Colonic mucosa (tissue), 4 donors: ENCODE data around the gene ATG16L1. TPM values are rescaled to one million over a fixed set of nuclear protein-coding genes. Genes with fewer than 3 reads are reported as not detected.

Source experiments
- DNase-seq: peaks from one replicate; pipeline ENCODE4 v3.0.0-alpha.2; 2020
- H3K27ac ChIP-seq: fragments of 200-600 bp; one replicate; pipeline ENCODE4 v1.8.0; 2021
- H3K27me3 ChIP-seq: fragments of 200-600 bp; one replicate; pipeline ENCODE4 v1.8.0; 2021
- H3K36me3 ChIP-seq: fragments of 200-600 bp; one replicate; pipeline ENCODE4 v1.8.0; 2021
- H3K4me1 ChIP-seq: fragments of 200-600 bp; one replicate; pipeline ENCODE4 v1.8.0; 2021; ENCODE audit warnings: mild to moderate bottlenecking
- H3K4me3 ChIP-seq: fragments of 200-600 bp; one replicate; pipeline ENCODE4 v1.8.0; 2021
- H3K9ac ChIP-seq, 2 donors: one replicate each; pipeline ENCODE4 v1.7.0; 2013; ENCODE audit warnings: control low read depth in 2 of 2, low read depth in 2 of 2, low read length in 2 of 2
- H3K9me3 ChIP-seq: fragments of 200-600 bp; one replicate; pipeline ENCODE4 v1.8.0; 2021
- intact Hi-C: fragments of 100-400 bp; cut with DNase I; formaldehyde crosslinking; loops from one replicate; pipeline ENCODE4 v1.14.1; 2022
- total RNA-seq, 2 donors: library from RNA; stranded (reverse); fragmentation: NEBNext Ultra II Directional in 1 of 2; extraction: Animal tissue kit (Norgen Biotek cat#: 25700) in 1 of 2; gene quantifications; one replicate each; pipeline ENCODE4 v1.2.1, GENCODE V29; 2021
- TF ChIP-seq, protein P1 (sequence below): fragments of 200-600 bp; IDR thresholded peaks from one replicate; pipeline ENCODE4 v1.8.0; 2022; ENCODE audit warnings: antibody characterized with exemption, mild to moderate bottlenecking
- donor health status: healthy.
- donor health status: DM: no; HTN: no; CAD: no.
- donor health status: DM: no; HTN: no; CAD: no.

Gene ATG16L1
- total RNA-seq, 2 donors from 2014 or later = 32.1 to 36.3 TPM

DNA sequence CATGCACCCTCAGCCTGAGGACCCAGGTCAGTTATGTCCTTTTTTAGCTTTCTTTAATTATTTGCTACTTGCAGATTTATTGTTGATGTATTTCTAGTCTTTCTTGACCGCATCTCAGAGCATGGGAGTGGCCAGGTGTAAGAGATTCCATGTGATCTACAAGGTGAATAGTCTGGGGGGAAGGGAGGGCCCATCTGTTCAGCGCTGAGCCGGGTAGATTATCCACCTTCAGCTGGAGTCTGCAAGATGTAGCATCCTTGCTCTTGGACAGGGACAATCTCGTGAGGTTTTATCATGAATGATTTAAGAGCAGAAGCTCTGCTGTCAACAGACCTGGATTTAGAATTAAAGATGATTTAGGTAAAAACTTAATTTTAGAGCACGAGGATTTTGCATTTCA, 90.8 kb downstream of the ATG16L1 start:
- H3K27me3 ChIP-seq = no peaks in the 10 kb centered on the region
- no peak for DNase-seq
- H3K9ac ChIP-seq = no peak overlapping the region
- no peak overlapping the region for H3K4me3 ChIP-seq
- no peak overlapping the region for H3K27ac ChIP-seq
- no peaks in the 10 kb centered on the region for H3K9me3 ChIP-seq
- TF ChIP-seq, protein P1, sequence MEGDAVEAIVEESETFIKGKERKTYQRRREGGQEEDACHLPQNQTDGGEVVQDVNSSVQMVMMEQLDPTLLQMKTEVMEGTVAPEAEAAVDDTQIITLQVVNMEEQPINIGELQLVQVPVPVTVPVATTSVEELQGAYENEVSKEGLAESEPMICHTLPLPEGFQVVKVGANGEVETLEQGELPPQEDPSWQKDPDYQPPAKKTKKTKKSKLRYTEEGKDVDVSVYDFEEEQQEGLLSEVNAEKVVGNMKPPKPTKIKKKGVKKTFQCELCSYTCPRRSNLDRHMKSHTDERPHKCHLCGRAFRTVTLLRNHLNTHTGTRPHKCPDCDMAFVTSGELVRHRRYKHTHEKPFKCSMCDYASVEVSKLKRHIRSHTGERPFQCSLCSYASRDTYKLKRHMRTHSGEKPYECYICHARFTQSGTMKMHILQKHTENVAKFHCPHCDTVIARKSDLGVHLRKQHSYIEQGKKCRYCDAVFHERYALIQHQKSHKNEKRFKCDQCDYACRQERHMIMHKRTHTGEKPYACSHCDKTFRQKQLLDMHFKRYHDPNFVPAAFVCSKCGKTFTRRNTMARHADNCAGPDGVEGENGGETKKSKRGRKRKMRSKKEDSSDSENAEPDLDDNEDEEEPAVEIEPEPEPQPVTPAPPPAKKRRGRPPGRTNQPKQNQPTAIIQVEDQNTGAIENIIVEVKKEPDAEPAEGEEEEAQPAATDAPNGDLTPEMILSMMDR = no peak
- no peaks in the 10 kb centered on the region for H3K36me3 ChIP-seq
- intact Hi-C loops = no loop called here
- no peaks in the 10 kb centered on the region for H3K4me1 ChIP-seq

DNA sequence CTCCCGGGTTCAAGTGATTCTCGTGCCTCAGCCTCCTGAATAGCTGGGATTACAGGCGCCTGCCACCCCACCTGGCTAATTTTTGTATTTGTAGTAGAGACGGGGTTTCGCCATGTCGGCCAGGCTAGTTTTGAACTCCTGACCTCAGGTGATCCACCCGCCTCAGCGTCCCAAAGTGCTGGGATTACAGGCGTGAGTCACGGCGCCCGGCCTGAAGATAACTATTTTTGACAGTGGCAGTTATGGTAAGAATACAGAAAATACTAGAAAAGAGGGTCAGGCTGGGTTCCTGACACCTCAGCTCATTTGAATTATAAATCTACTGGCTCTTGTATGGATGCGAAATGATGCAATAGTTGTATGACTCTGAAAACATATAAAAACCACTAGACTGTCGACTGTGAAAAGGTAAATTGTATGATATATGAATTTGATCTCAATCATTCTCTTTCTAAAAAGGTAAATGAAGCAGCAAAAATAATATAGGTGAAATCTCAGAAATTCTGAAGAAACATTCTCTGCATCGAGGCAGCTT, 91.8 kb downstream of the ATG16L1 start:
- no peaks in the 10 kb centered on the region for H3K4me1 ChIP-seq
- no peaks in the 10 kb centered on the region for H3K27me3 ChIP-seq
- no peak overlapping the region for H3K4me3 ChIP-seq
- no peaks in the 10 kb centered on the region for H3K36me3 ChIP-seq
- TF ChIP-seq, protein P1 = no peak
- intact Hi-C loops = no loop called here
- H3K27ac ChIP-seq = no peak overlapping the region
- no peak for DNase-seq
- no peaks in the 10 kb centered on the region for H3K9me3 ChIP-seq
- H3K9ac ChIP-seq = no peak overlapping the region

Other genes with a start within 250 kb of the ATG16L1 start
- gene NGEF, start 238.4 kb upstream of the ATG16L1 start, total RNA-seq = 10 to 100 TPM; 25.6 to 34.0 TPM
- gene NEU2, start 219.0 kb upstream of the ATG16L1 start, total RNA-seq = not detected
- 1 to 10 TPM; 6.5 to 7.1 TPM for gene INPP5D, start 191.3 kb upstream of the ATG16L1 start, total RNA-seq
- gene SAG, start 56.1 kb downstream of the ATG16L1 start, total RNA-seq = 1 to 10 TPM in 1 of 2 donors, not detected in 1; 1.8 TPM
- 10 to 100 TPM; 64.4 to 94.6 TPM for gene DGKD, start 102.8 kb downstream of the ATG16L1 start, total RNA-seq